OCI-LY7 (cell line): ENCODE data around the gene INO80D. TPM values are rescaled to one million over a fixed set of nuclear protein-coding genes. Genes with fewer than 3 reads are reported as not detected.

Experiments
- BruUV-seq: library from RNA; stranded (reverse); fragments of 400-500 nt; replicated peaks from 2 replicates; lab custom pipeline; 2021; lab: Mats Ljungman, UMichigan
- CTCF ChIA-PET: fragments of 300-600 bp; sonication (Branson Sonifier 250); formaldehyde crosslinking; loops from one replicate; lab custom pipeline; 2022; ENCODE audit warnings: antibody characterized with exemption; ENCODE audit not compliant: unreplicated experiment; lab: Charles Lee
- POLR2A ChIA-PET: fragments of 300-600 bp; sonication (Branson Sonifier 250); formaldehyde crosslinking; loops from one replicate; lab custom pipeline; 2022; ENCODE audit warnings: antibody characterized with exemption; lab: Charles Lee
- DNase-seq: peaks from one replicate; pipeline ENCODE4 v3.0.0-alpha.2; 2015; ENCODE audit warnings: low spot score
- H2AFZ ChIP-seq: fragments of 200-600 bp; sonication (generic), shearing (Covaris generic); 2 replicates; pipeline ENCODE4 v1.6.1; 2014; ENCODE audit warnings: mild to moderate bottlenecking, antibody characterized with exemption, low read length, moderate library complexity
- H3K27ac ChIP-seq: fragments of 200-600 bp; sonication (generic); 2 replicates; pipeline ENCODE4 v1.5.1; 2014; ENCODE audit warnings: mixed run types, low read depth, mild to moderate bottlenecking, moderate library complexity, low read length, inconsistent platforms; ENCODE audit not compliant: poor library complexity, severe bottlenecking
- H3K36me3 ChIP-seq: fragments of 200-600 bp; sonication (generic); 2 replicates; pipeline ENCODE4 v1.6.1; 2014; ENCODE audit warnings: mild to moderate bottlenecking, antibody characterized with exemption, low read length, moderate library complexity, mixed read lengths; ENCODE audit not compliant: insufficient read depth
- H3K4me1 ChIP-seq: fragments of 200-600 bp; sonication (generic); 2 replicates; pipeline ENCODE4 v1.5.1; 2014; ENCODE audit warnings: mild to moderate bottlenecking, low read length; ENCODE audit not compliant: insufficient read depth, poor library complexity, severe bottlenecking
- H3K4me2 ChIP-seq: fragments of 200-600 bp; sonication (generic); 2 replicates; pipeline ENCODE4 v1.6.1; 2014; ENCODE audit warnings: mild to moderate bottlenecking, low read length
- H3K4me3 ChIP-seq: fragments of 200-600 bp; sonication (generic); 2 replicates; pipeline ENCODE4 v1.5.1; 2014; ENCODE audit warnings: mild to moderate bottlenecking, low read depth, low read length; ENCODE audit not compliant: poor library complexity, severe bottlenecking
- H3K79me2 ChIP-seq: fragments of 200-600 bp; sonication (generic); 2 replicates; pipeline ENCODE4 v1.6.1; 2016; ENCODE audit warnings: low read depth, mild to moderate bottlenecking, low read length, moderate library complexity, mixed read lengths; ENCODE audit not compliant: insufficient read depth
- H3K9me2 ChIP-seq: fragments of 200-600 bp; sonication (generic); 2 replicates; pipeline ENCODE4 v1.6.1; 2016; ENCODE audit warnings: mild to moderate bottlenecking, low read length, mixed read lengths; ENCODE audit not compliant: insufficient read depth
- H3K9me3 ChIP-seq: fragments of 200-600 bp; sonication (generic); 2 replicates; pipeline ENCODE4 v1.6.1; 2014; ENCODE audit warnings: mild to moderate bottlenecking, mixed run types, low read length, mixed read lengths
- H4K20me1 ChIP-seq: fragments of 200-600 bp; sonication (generic); 2 replicates; pipeline ENCODE4 v1.6.1; 2014; ENCODE audit warnings: mild to moderate bottlenecking, antibody characterized with exemption, low read length, moderate library complexity, mixed read lengths; ENCODE audit not compliant: insufficient read depth
- EZH2phosphoT487 ChIP-seq: fragments of 200-600 bp; sonication (generic); IDR thresholded peaks from 2 replicates; pipeline ENCODE4 v1.6.1; 2018; ENCODE audit warnings: low read depth, borderline replicate concordance, mild to moderate bottlenecking, mixed run types, antibody characterized with exemption, low read length, moderate library complexity, mixed read lengths
- intact Hi-C: fragments of 100-400 bp; cut with micrococcal nuclease; formaldehyde crosslinking; loops from one replicate; pipeline ENCODE4 v1.10.0; 2022; ENCODE audit not compliant: unreplicated experiment
- total RNA-seq, 2 experiments: library from RNA; depleted of rRNA in 1 of 2; stranded (reverse); fragments of >200 nt in 1 of 2; shearing (Covaris generic) in 1 of 2; gene quantifications; 2 replicates each; pipeline ENCODE4 v1.2.3, GENCODE V29; 2014 to 2022
- TF ChIP-seq, protein P1 (sequence below): fragments of 200-600 bp; sonication (generic); conservative IDR thresholded peaks from 2 replicates; pipeline ENCODE4 v1.5.1; 2014; ENCODE audit warnings: mild to moderate bottlenecking, antibody characterized with exemption, low read length, moderate library complexity, mixed read lengths

INO80D gene
- total RNA-seq, 2 experiments from 2014 or later = 14.2 to 21.6 TPM

- no peak for TF ChIP-seq EZH2phosphoT487
- TF ChIP-seq, protein P1, sequence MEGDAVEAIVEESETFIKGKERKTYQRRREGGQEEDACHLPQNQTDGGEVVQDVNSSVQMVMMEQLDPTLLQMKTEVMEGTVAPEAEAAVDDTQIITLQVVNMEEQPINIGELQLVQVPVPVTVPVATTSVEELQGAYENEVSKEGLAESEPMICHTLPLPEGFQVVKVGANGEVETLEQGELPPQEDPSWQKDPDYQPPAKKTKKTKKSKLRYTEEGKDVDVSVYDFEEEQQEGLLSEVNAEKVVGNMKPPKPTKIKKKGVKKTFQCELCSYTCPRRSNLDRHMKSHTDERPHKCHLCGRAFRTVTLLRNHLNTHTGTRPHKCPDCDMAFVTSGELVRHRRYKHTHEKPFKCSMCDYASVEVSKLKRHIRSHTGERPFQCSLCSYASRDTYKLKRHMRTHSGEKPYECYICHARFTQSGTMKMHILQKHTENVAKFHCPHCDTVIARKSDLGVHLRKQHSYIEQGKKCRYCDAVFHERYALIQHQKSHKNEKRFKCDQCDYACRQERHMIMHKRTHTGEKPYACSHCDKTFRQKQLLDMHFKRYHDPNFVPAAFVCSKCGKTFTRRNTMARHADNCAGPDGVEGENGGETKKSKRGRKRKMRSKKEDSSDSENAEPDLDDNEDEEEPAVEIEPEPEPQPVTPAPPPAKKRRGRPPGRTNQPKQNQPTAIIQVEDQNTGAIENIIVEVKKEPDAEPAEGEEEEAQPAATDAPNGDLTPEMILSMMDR = no peak
- H3K4me1 ChIP-seq = no peaks in the 10 kb centered on the region
- no peak overlapping the region for H3K4me3 ChIP-seq
- POLR2A ChIA-PET = interaction anchor here (0.7 to 3.0 kb wide), 3 partner anchors 12 to 23 kb away, joined by 3 to 18 read pairs (median 3); partner anchors contain the start of gene INO80D
- no peaks in the 10 kb centered on the region for H3K36me3 ChIP-seq
- H3K27ac ChIP-seq = no peak overlapping the region
- H2AFZ ChIP-seq = no peak overlapping the region
- H3K9me3 ChIP-seq = no peaks in the 10 kb centered on the region
- no peaks in the 10 kb centered on the region for H3K9me2 ChIP-seq
- intact Hi-C loops = no loop called here
- DNase-seq = no peak
- no peak overlapping the region for H3K4me2 ChIP-seq
- no TSS peak for BruUV-seq
- CTCF ChIA-PET = no interaction called here
- H4K20me1 ChIP-seq = no peaks in the 10 kb centered on the region
- no peaks in the 10 kb centered on the region for H3K79me2 ChIP-seq
These were observed 12.5 kb upstream of the INO80D start for GRCh38 chr2:206098471-206098870.

DNA sequence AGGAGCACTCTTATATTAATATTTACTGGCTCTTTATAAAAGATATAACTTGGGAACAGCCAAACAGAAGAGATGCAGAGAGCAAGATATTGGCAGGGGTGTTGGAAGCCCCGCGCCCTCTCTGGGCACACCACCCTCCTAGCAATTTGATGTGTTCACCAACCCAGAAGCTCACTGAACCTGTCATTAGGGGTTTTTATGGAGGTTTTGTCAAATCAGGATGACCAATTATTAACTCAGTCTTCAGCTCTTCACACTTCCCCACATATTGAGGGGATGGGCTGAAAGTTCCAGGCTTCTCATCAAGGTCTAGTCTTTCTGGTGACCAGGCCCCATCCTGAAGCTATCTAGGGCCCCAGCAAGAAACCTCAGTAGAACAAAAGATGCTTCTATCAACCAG lies 10.9 kb upstream of the INO80D start:
- no peak for TF ChIP-seq EZH2phosphoT487
- H3K27ac ChIP-seq = no peak overlapping the region
- intact Hi-C loops = no loop called here
- ChIA-PET CTCF (no interaction called here), POLR2A (interaction anchor here (0.7 to 3.0 kb wide), 2 partner anchors 10 to 1622 kb away, joined by 3 to 18 read pairs; partner anchors contain the start of gene INO80D)
- no peaks in the 10 kb centered on the region for H3K79me2 ChIP-seq
- H3K4me2 ChIP-seq = no peak overlapping the region
- no peak for DNase-seq
- BruUV-seq = no TSS peak
- no peaks in the 10 kb centered on the region for H3K36me3 ChIP-seq
- H3K4me3 ChIP-seq = no peak overlapping the region
- H3K9me3 ChIP-seq = no peaks in the 10 kb centered on the region
- no peaks in the 10 kb centered on the region for H3K4me1 ChIP-seq
- H4K20me1 ChIP-seq = no peaks in the 10 kb centered on the region
- H2AFZ ChIP-seq = no peak overlapping the region
- no peaks in the 10 kb centered on the region for H3K9me2 ChIP-seq

DNA sequence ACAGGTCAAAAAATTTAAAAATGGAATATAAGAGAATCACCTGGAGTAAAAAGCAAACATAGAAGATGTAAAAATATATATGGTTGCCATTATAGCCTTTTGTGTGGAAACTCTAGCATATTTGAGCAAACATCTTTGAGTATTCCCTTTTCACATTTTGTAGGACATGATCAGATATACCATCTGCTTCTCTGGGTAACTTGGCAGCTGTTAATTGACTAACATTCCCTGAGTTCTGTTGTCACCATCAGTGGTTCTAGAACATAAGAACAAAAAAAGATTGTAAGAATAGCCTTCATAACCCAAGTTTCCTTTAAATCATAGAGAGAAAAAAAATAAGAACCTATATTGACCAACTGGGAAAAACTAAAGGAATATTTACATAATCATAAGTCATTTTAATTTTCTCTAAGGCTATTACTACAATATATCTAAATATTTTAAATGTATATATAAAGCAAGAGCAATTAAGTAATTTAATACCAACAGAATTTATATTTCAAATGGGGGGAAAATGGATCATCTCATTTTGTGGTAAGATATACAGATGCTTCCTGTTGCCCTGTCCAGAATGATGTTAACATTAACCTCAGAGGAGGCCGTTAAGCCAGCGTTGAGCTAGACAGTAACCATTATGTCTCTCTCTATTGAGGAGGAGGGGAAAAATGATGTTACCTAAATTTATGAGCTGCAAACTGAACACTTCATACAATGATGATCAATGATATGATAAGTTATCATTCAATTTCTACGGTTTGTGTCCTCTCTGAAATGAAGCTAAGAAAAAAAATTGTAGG lies 9.8 kb upstream of the INO80D start:
- TF ChIP-seq EZH2phosphoT487 = no peak
- TF ChIP-seq, protein P1 = no peak
- no TSS peak for BruUV-seq
- H3K36me3 ChIP-seq = no peaks in the 10 kb centered on the region
- no peaks in the 10 kb centered on the region for H3K9me2 ChIP-seq
- intact Hi-C loops = no loop called here
- ChIA-PET CTCF (interaction anchor here (0.5 kb wide), 1 partner anchor 1615 kb away, joined by 3 read pairs; no protein-coding TSS in a partner anchor), POLR2A (interaction anchor here (0.6 to 3.0 kb wide), 3 partner anchors 9 to 667 kb away, joined by 3 to 18 read pairs (median 3); partner anchors contain the start of gene INO80D)
- no peak overlapping the region for H2AFZ ChIP-seq
- no peaks in the 10 kb centered on the region for H3K9me3 ChIP-seq
- no peak overlapping the region for H3K27ac ChIP-seq
- no peak overlapping the region for H3K4me2 ChIP-seq
- H3K79me2 ChIP-seq = no peaks in the 10 kb centered on the region
- DNase-seq = no peak
- no peaks in the 10 kb centered on the region for H3K4me1 ChIP-seq
- H3K4me3 ChIP-seq = no peak overlapping the region
- no peaks in the 10 kb centered on the region for H4K20me1 ChIP-seq
